Hepatocyte (in vitro differentiated cells): ENCODE results near the gene MISP3. TPM values are rescaled to one million over a fixed set of nuclear protein-coding genes. Genes with fewer than 3 reads are reported as not detected.
"Not testable (repeated sequence)": the region's sequence is repeated elsewhere in the genome, so short reads cannot be mapped to it uniquely, and the experiment has no call there.

ENCODE experiments used
- DNase-seq: peaks from one replicate; pipeline ENCODE4 v3.0.0-alpha.2; 2016; ENCODE audit warnings: low spot score
- H2AFZ ChIP-seq: fragments of 200-600 bp; sonication (generic); 2 replicates; pipeline ENCODE4 v1.6.0; 2016; ENCODE audit warnings: antibody characterized with exemption, mild to moderate bottlenecking
- H3K27ac ChIP-seq: fragments of 200-600 bp; sonication (generic); 2 replicates; pipeline ENCODE4 v1.5.1; 2016; ENCODE audit warnings: mild to moderate bottlenecking
- H3K27me3 ChIP-seq: fragments of 200-600 bp; sonication (generic); 2 replicates; pipeline ENCODE4 v1.6.1; 2016
- H3K36me3 ChIP-seq: fragments of 200-600 bp; sonication (generic); replicated peaks from 2 replicates; pipeline ENCODE4 v1.5.1; 2016; ENCODE audit warnings: low read depth; ENCODE audit not compliant: insufficient read depth
- H3K4me1 ChIP-seq: fragments of 200-600 bp; sonication (generic); 2 replicates; pipeline ENCODE4 v1.5.1; 2016; ENCODE audit warnings: mild to moderate bottlenecking, moderate library complexity; ENCODE audit not compliant: insufficient read depth
- H3K4me2 ChIP-seq: fragments of 200-600 bp; sonication (generic); 2 replicates; pipeline ENCODE4 v1.6.0; 2016
- H3K4me3 ChIP-seq: fragments of 200-600 bp; sonication (generic); 2 replicates; pipeline ENCODE4 v1.5.1; 2016; ENCODE audit warnings: mild to moderate bottlenecking
- H3K79me2 ChIP-seq: fragments of 200-600 bp; sonication (generic); 2 replicates; pipeline ENCODE4 v1.6.0; 2017; ENCODE audit warnings: mild to moderate bottlenecking
- H3K9me2 ChIP-seq: fragments of 200-600 bp; sonication (generic); replicated peaks from 2 replicates; pipeline ENCODE4 v1.6.0; 2017; ENCODE audit warnings: mild to moderate bottlenecking; ENCODE audit not compliant: insufficient read depth
- H3K9me3 ChIP-seq: fragments of 200-600 bp; sonication (generic); 2 replicates; pipeline ENCODE4 v1.5.1; 2016; ENCODE audit warnings: low read depth, mild to moderate bottlenecking
- H4K20me1 ChIP-seq: fragments of 200-600 bp; sonication (generic); 2 replicates; pipeline ENCODE4 v1.6.0; 2016; ENCODE audit warnings: mild to moderate bottlenecking; ENCODE audit not compliant: insufficient read depth, poor library complexity, severe bottlenecking
- EZH2 ChIP-seq: fragments of 200-600 bp; sonication (generic); IDR thresholded peaks from 2 replicates; pipeline ENCODE4 v1.6.1; 2016; ENCODE audit warnings: antibody characterized with exemption, mild to moderate bottlenecking, borderline replicate concordance
- EZH2phosphoT487 ChIP-seq: fragments of 200-600 bp; sonication (generic); IDR thresholded peaks from one replicate; pipeline ENCODE4 v1.6.1; 2018; ENCODE audit warnings: antibody characterized with exemption, mild to moderate bottlenecking, low read depth, moderate library complexity; ENCODE audit not compliant: unreplicated experiment, severe bottlenecking
- WGBS: methylation state at CpG from one replicate; pipeline ENCODE4 v1.1.6; 2016; ENCODE audit warnings: low lambda C conversion rate; ENCODE audit errors: missing lambda C conversion rate; 5-methylcytosine and 5-hydroxymethylcytosine counted together
- polyA plus RNA-seq: library from polyadenylated mRNA; unstranded; fragments of >200 nt; fragmentation: Nextera tagmentation; extraction: Ambion mirVana; gene quantifications from 2 replicates; pipeline ENCODE4 v1.2.1, GENCODE V29; 2016
- total RNA-seq: library from RNA; depleted of rRNA; stranded (reverse); fragments of >200 nt; gene quantifications from 2 replicates; pipeline ENCODE4 v1.2.3, GENCODE V29; 2014
- TF ChIP-seq, protein P1 (sequence below): fragments of 200-600 bp; sonication (generic); IDR thresholded peaks from 2 replicates; pipeline ENCODE4 v1.5.1; 2016; ENCODE audit warnings: antibody characterized with exemption, mild to moderate bottlenecking; ENCODE audit not compliant: poor library complexity

The MISP3 gene
- total and polyA plus RNA-seq, 2 experiments from 2014 or later = 4.9 to 13.1 TPM

GRCh38 chr19:14031719-14032480 is 40.7 kb upstream of the MISP3 start, which contains the start of gene IL27RA:
TSS of gene IL27RA (plus strand) at chr19:14031762. CDS start at chr19:14031873, 111 bp downstream.
- TF ChIP-seq EZH2phosphoT487 = no peak
- no peak for TF ChIP-seq EZH2
- TF ChIP-seq, protein P1, sequence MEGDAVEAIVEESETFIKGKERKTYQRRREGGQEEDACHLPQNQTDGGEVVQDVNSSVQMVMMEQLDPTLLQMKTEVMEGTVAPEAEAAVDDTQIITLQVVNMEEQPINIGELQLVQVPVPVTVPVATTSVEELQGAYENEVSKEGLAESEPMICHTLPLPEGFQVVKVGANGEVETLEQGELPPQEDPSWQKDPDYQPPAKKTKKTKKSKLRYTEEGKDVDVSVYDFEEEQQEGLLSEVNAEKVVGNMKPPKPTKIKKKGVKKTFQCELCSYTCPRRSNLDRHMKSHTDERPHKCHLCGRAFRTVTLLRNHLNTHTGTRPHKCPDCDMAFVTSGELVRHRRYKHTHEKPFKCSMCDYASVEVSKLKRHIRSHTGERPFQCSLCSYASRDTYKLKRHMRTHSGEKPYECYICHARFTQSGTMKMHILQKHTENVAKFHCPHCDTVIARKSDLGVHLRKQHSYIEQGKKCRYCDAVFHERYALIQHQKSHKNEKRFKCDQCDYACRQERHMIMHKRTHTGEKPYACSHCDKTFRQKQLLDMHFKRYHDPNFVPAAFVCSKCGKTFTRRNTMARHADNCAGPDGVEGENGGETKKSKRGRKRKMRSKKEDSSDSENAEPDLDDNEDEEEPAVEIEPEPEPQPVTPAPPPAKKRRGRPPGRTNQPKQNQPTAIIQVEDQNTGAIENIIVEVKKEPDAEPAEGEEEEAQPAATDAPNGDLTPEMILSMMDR = peak; percentile 58
- H4K20me1 ChIP-seq = no peaks in the 10 kb centered on the region
- DNase-seq = peak; percentile 63
- H3K9me3 ChIP-seq = no peaks in the 10 kb centered on the region
- H3K79me2 ChIP-seq = no peaks in the 10 kb centered on the region
- H2AFZ ChIP-seq = peak within 1 kb of the TSS; percentile 80
- H3K27ac ChIP-seq = no peak within 1 kb of the TSS
- peaks cover 3% of the 10 kb centered on the region for H3K27me3 ChIP-seq
- H3K4me1 ChIP-seq = no peaks in the 10 kb centered on the region
- WGBS = 1% methylated on average over 39 of the region's 63 CpGs
- H3K9me2 ChIP-seq = no peaks in the 10 kb centered on the region
- no peaks in the 10 kb centered on the region for H3K36me3 ChIP-seq
- peak within 1 kb of the TSS; percentile 94 for H3K4me2 ChIP-seq
- H3K4me3 ChIP-seq = peak within 1 kb of the TSS; percentile 35

DNA sequence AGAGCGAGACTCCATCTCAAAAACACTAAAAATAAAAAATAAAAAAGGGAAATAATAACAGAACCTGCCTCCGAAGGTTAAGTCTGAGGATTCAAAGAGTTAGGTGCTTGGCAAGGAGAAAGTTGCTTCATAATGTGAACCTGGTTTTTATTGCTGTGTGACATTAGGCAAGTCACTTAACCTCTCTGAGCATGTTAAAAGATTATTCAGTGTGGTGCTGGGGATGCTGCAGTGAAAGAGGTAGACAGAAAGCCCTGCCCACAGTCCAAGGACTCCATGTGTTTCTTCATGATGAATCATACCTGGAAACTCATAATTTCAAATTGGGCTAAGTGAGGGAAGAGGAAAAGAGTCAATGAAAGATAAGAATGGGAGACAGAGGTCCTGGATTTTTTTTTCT is 38.6 kb upstream of the MISP3 start:
- H3K36me3 ChIP-seq = no peaks in the 10 kb centered on the region
- TF ChIP-seq EZH2phosphoT487 (no peak), EZH2 (no peak)
- TF ChIP-seq, protein P1 = no peak
- H3K4me3 ChIP-seq = no peak overlapping the region
- no peaks in the 10 kb centered on the region for H4K20me1 ChIP-seq
- H3K4me2 ChIP-seq = no peak overlapping the region
- no peak for DNase-seq
- no peaks in the 10 kb centered on the region for H3K4me1 ChIP-seq
- no peaks in the 10 kb centered on the region for H3K79me2 ChIP-seq
- H3K9me3 ChIP-seq = no peaks in the 10 kb centered on the region
- WGBS = 100% methylated on average over 2 of the region's 2 CpGs
- peaks cover 3% of the 10 kb centered on the region for H3K27me3 ChIP-seq
- H3K27ac ChIP-seq = no peak overlapping the region
- no peak overlapping the region for H2AFZ ChIP-seq
- H3K9me2 ChIP-seq = no peaks in the 10 kb centered on the region

- not testable (repeated sequence) for H3K27ac ChIP-seq, H3K4me1 ChIP-seq, H3K27me3 ChIP-seq, H3K36me3 ChIP-seq, H3K9me2 ChIP-seq, DNase-seq, H3K4me3 ChIP-seq, H3K4me2 ChIP-seq, H3K79me2 ChIP-seq, H4K20me1 ChIP-seq, H3K9me3 ChIP-seq, H2AFZ ChIP-seq
- WGBS = 92% methylated on average over 12 of the region's 12 CpGs
These were observed 37.4 kb upstream of the MISP3 start for GRCh38 chr19:14035159-14035558.

- Histone ChIP-seq H2AFZ (no peak overlapping the region), H3K4me2 (no peak overlapping the region), H3K9me3 (no peaks in the 10 kb centered on the region), H3K4me3 (no peak overlapping the region), H3K27ac (no peak overlapping the region), H3K36me3 (no peaks in the 10 kb centered on the region), H3K27me3 (peaks cover 3% of the 10 kb centered on the region), H3K4me1 (no peaks in the 10 kb centered on the region), H3K9me2 (no peaks in the 10 kb centered on the region), H3K79me2 (no peaks in the 10 kb centered on the region), H4K20me1 (no peaks in the 10 kb centered on the region)
- TF ChIP-seq, protein P1 = no peak
- TF ChIP-seq EZH2 (no peak), EZH2phosphoT487 (no peak)
- DNase-seq = no peak
- 83% methylated on average over 7 of the region's 7 CpGs for WGBS
These were observed 36.9 kb upstream of the MISP3 start for GRCh38 chr19:14035706-14036105.
